NCI-H526 treated with DMSO at 0.1 percent for 48 hours (cell line): ENCODE results near the gene RIOK1.
"Not testable (repeated sequence)": the region's sequence is repeated elsewhere in the genome, so short reads cannot be mapped to it uniquely, and the experiment has no call there.

Source experiments
- DNase-seq: peaks from one replicate; lab custom pipeline; 2025; lab: John Stamatoyannopoulos, UW

The RIOK1 gene

GRCh38 chr6:7441048-7441775 lies 51.6 kb downstream of the RIOK1 start:
- no peak for DNase-seq

- no peak for DNase-seq
These were observed 52.9 kb downstream of the RIOK1 start for GRCh38 chr6:7442467-7442866.

GRCh38 chr6:7445101-7445500 lies 55.5 kb downstream of the RIOK1 start:
- no peak for DNase-seq

DNA sequence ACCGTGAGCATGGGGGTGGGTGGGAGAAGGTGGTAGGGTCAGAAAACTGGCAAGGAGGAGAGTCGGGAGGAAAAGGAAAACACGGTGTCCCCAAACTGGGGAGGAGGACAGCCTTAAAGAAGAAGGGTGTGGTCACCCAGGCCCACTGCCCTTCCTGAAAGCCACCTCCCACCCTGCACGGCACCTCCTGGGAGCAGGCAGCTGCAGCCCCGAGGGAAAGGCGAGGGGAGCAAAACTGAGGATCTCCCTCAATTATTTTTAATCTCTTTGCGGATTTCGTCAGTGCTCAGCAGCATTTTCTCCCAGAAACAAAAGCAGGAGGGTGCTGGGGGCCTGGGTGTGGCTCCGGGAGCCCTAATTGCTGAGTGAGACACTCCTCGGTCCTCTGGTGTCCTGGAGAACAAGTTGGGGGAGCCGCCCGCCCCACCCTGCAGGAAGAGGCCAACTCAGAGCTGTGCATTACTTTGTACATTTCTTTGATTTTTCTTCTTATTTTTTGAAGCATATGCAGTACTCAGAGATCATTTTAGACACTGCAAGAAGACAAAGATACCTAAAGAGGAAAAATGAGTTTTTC lies 56.4 kb downstream of the RIOK1 start:
- no peak for DNase-seq

- no peak for DNase-seq
These were observed 57.2 kb downstream of the RIOK1 start for GRCh38 chr6:7446619-7447325.

DNA sequence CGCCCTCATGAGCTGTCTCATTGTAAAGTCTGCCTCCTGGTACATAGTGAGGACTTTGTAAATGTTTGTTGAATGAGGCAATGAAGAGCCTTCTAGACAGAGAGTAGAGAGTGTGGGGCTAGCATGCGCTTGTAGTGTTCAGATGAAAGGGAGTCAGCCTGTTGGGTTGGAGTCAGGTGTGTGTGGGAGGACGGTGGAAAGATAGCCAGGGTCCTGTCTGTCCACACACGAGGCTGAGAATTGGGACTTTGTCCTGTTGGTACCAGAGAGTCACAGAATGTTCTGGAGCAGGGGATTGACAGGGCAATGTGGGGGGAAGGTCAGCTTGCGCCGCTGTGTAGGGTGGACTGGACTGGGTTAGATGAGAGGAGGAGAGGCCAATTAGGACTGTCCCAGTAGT lies 58.6 kb downstream of the RIOK1 start:
- DNase-seq = no peak

GRCh38 chr6:7449018-7449417 lies 59.4 kb downstream of the RIOK1 start:
- no peak for DNase-seq

DNA sequence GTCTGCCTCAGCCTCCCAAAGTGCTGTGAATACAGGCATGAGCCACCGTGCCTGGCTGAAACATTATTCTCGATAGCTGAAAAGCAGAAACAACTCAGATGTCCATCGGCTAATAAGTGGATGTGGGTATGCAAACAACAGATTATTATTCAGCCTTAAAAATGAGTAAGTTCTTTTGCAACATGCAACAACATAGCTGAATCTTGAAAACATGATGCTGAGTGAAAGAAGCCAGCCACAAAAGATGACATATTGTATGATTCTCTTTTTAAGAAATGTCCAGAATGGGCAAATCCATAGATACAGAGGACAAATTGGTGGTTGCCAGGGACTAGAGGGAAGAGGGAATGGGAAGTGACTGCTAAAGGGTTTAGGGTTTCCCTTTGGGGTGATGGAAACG lies 61.7 kb downstream of the RIOK1 start:
- DNase-seq = no peak

DNA sequence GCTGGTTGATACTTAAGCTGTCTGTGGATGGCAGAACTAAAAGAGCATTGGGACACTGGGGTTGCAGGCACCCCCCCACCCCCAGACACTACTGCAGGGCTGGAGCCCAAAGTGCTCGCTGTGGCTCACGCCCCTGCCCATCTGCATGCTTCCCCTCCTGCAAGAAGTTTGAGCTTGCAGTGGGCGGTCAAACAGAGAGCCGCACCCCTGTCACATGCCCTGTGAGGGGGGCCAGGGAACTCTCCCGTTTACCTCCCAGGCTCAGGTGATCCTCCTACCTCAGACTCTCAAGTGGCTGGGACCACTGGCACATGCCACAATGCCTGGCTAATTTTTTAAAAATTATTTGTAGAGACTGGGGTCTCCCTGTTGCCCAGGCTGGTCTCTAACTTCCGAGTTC lies 63.3 kb downstream of the RIOK1 start:
- no peak for DNase-seq

DNA sequence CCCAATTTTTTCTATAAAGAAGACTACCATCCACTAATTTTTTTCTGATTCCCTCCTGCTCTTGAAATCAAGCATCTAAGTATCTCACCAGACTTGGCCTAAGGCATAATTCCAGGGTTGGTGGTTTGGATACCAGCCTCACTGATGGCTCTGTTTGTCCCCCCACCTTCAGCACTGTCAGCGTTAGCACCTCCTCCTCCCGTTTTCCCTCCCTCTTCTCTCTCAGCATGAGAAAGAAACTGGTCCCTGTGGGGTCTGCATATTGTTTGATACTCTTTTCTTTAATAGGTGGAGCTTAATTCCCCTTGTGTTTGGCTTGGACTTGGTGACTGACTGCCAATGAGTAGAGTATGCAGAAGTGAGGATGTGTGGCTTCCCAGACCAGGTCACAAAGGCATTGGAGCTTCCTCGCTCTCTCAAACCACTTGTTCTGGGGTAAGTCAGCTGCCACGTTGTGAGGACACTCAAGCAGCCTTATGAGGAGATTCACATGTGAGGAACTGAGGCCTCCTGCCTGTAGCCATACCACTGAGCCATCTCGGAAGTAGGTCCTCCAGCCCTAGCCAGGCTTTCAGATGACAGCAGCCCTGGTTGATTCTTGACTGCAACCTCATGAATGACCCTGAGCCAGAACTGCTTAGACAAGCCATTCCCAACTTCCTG lies 65.2 kb downstream of the RIOK1 start:
- DNase-seq = no peak

GRCh38 chr6:7456302-7456701 lies 66.7 kb downstream of the RIOK1 start:
- not testable (repeated sequence) for DNase-seq

DNA sequence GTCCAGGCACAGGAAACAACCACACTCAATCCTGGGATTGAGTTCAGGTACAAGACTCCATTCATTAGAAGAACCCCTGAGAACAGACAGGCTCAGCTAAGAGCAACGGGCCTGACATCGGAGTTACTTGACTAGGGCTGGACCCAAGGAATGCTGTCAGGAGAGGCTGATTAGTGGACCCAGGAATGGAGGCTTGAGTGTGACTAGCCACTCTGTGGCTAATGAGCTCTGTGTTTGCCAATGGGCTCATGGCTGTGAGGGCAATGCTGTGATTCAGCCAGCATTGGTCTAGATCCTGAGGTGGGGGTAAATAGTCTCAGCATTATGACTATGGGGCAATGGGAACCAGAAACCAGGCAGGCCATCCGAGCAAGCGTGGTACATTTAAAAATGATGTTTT lies 71.8 kb downstream of the RIOK1 start:
- no peak for DNase-seq

DNA sequence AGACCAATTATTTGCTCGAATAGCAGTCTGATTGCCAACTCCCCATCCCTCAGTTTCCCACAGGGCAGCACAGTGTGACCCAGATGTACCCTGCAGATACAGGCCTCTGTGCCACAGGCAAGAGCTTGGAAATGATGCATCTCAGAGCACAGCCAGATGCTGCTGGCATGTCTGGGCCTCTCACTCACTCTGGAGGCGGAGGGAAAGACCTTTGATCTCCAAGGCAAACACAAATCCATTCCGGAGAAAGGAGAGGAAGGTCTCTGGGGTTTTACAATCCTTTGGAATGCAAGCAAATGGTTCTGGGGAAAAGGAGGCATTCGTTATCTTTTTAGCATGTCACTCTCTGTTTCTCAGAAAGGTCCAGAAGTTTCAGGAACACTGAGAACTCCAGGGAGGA lies 74.2 kb downstream of the RIOK1 start:
- no peak for DNase-seq

DNA sequence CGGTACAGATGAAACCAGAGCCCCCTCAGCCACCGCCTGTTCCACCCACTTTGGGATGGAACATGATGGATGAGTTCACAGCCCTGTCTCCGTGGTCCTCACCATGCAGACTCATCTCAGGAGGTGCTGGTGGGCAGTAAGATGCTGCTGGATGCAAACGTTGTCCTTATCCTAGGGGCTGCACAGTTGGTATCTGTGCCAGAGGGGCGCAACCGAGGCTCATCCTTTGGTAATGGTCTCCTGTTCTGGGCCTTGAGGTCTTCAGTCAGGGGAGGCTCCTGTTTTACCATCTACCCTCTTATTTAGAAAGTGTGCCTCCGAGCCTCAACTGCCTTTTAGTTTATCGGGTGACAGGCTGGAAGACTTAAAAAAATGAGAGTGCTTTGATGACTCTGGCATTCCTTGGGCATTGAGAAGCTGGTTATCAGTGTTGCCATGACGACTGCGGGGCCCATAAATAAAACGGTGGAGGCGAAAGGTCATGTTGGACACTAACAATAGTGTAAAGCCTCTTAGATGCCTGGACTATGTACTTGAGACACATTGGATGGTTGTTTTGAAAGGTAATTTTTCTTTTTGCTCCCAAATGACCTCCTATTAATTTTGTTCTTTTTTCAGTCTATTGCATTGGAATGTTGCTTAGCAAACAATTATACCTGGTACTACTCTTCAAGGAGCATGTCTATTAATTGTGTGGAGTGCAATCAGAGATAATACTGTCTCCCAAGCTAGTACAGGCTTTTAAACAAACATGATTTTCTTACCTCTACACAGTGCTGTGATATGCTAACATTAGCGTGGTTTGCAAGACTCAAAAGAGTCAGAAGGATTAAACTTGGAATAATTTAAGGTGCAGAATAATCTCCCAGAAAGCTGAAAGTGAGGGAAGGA lies 77.6 kb downstream of the RIOK1 start:
- DNase-seq = no peak
